Smooth muscle cell (in vitro differentiated cells): ENCODE measurements around the gene FAM24A. TPM values are rescaled to one million over a fixed set of nuclear protein-coding genes. Genes with fewer than 3 reads are reported as not detected.

ENCODE experiments used
- DNase-seq: peaks from one replicate; lab custom pipeline; 2025; ENCODE audit not compliant: unreplicated experiment; lab: John Stamatoyannopoulos, UW
- H2AFZ ChIP-seq: fragments of 200-600 bp; sonication (generic); 2 replicates; pipeline ENCODE4 v1.6.0; 2016; ENCODE audit warnings: antibody characterized with exemption, low read depth, mild to moderate bottlenecking
- H3F3A ChIP-seq: fragments of 200-600 bp; sonication (generic); 2 replicates; pipeline ENCODE4 v1.6.0; 2017; ENCODE audit warnings: antibody characterized with exemption, low read depth
- H3K27ac ChIP-seq: fragments of 200-600 bp; sonication (generic); 2 replicates; pipeline ENCODE4 v1.5.1; 2016; ENCODE audit warnings: low read depth, mild to moderate bottlenecking
- H3K27me3 ChIP-seq: fragments of 200-600 bp; sonication (generic); 2 replicates; pipeline ENCODE4 v1.6.1; 2016; ENCODE audit warnings: low read depth, mild to moderate bottlenecking
- H3K36me3 ChIP-seq: fragments of 200-600 bp; sonication (generic); 2 replicates; pipeline ENCODE4 v1.5.1; 2016; ENCODE audit warnings: low read depth
- H3K4me1 ChIP-seq: fragments of 200-600 bp; sonication (generic); 2 replicates; pipeline ENCODE4 v1.5.1; 2016; ENCODE audit warnings: low read depth
- H3K4me2 ChIP-seq: fragments of 200-600 bp; sonication (generic); 2 replicates; pipeline ENCODE4 v1.6.0; 2016; ENCODE audit warnings: mild to moderate bottlenecking
- H3K4me3 ChIP-seq: fragments of 200-600 bp; sonication (generic); 2 replicates; pipeline ENCODE4 v1.5.1; 2016; ENCODE audit warnings: mild to moderate bottlenecking
- H3K79me2 ChIP-seq: fragments of 200-600 bp; sonication (generic); 2 replicates; pipeline ENCODE4 v1.6.0; 2016; ENCODE audit warnings: low read depth, mild to moderate bottlenecking
- H3K9ac ChIP-seq: fragments of 200-600 bp; sonication (generic); 2 replicates; pipeline ENCODE4 v1.6.0; 2016; ENCODE audit warnings: low read depth
- H3K9me3 ChIP-seq: fragments of 200-600 bp; sonication (generic); replicated peaks from 2 replicates; pipeline ENCODE4 v1.5.1; 2016; ENCODE audit warnings: low read depth
- H4K20me1 ChIP-seq: fragments of 200-600 bp; sonication (generic); 2 replicates; pipeline ENCODE4 v1.6.0; 2016; ENCODE audit warnings: low read depth
- CTCF ChIP-seq: fragments of 200-600 bp; sonication (generic); IDR thresholded peaks from 2 replicates; pipeline ENCODE4 v1.5.1; 2017; ENCODE audit warnings: borderline replicate concordance, mild to moderate bottlenecking, antibody characterized with exemption; ENCODE audit not compliant: insufficient read depth, poor library complexity, severe bottlenecking
- WGBS: methylation state at CpG from one replicate; pipeline ENCODE4 v1.1.7; 2016; ENCODE audit warnings: low lambda C conversion rate; 5-methylcytosine and 5-hydroxymethylcytosine counted together
- polyA plus RNA-seq: library from polyadenylated mRNA; unstranded; fragments of >200 nt; fragmentation: Nextera tagmentation; extraction: Ambion mirVana; gene quantifications from 2 replicates; pipeline ENCODE4 v1.2.1, GENCODE V29; 2016
- total RNA-seq: library from RNA; depleted of rRNA; stranded (reverse); fragments of >200 nt; gene quantifications from 2 replicates; pipeline ENCODE4 v1.2.3, GENCODE V29; 2014

Gene FAM24A
- total and polyA plus RNA-seq, 2 experiments from 2014 or later: not detected

- no peak for DNase-seq
- peaks cover 9% of the 10 kb centered on the region for H3K36me3 ChIP-seq
- H2AFZ ChIP-seq: no peak overlapping the region
- WGBS: 81% methylated on average over 1 of the region's 1 CpG
- H3K9me3 ChIP-seq: no peaks in the 10 kb centered on the region
- peak overlapping the region; percentile 26 for H3K27ac ChIP-seq
- no peaks in the 10 kb centered on the region for H3K27me3 ChIP-seq
- peaks cover 9% of the 10 kb centered on the region for H4K20me1 ChIP-seq
- no peak overlapping the region for H3K9ac ChIP-seq
- no peak for TF ChIP-seq CTCF
- no peaks in the 10 kb centered on the region for H3K4me1 ChIP-seq
- peaks cover 9% of the 10 kb centered on the region for H3K79me2 ChIP-seq
- H3K4me3 ChIP-seq: no peak overlapping the region
- H3F3A ChIP-seq: no peaks in the 10 kb centered on the region
- peak overlapping the region; percentile 44 for H3K4me2 ChIP-seq
These were observed 29.6 kb downstream of the FAM24A start for GRCh38 chr10:122939856-122940543.

- WGBS: 96% methylated on average over 3 of the region's 3 CpGs
These were observed 38.9 kb downstream of the FAM24A start for GRCh38 chr10:122949296-122949695.

GRCh38 chr10:122953902-122954730 is 43.7 kb downstream of the FAM24A start, which contains the start of gene C10orf88:
TSS of gene C10orf88 (minus strand) at chr10:122954227. CDS start at chr10:122954178, 49 bp downstream.
- H3K27ac ChIP-seq: peak within 1 kb of the TSS; percentile 45
- WGBS: 9% methylated on average over 73 of the region's 77 CpGs
- peak; percentile 85 for DNase-seq
- H3K27me3 ChIP-seq: no peaks in the 10 kb centered on the region
- peak within 1 kb of the TSS; percentile 65 for H3K9ac ChIP-seq
- H3K4me3 ChIP-seq: peak within 1 kb of the TSS; percentile 85
- no peaks in the 10 kb centered on the region for H3F3A ChIP-seq
- H3K9me3 ChIP-seq: no peaks in the 10 kb centered on the region
- no peaks in the 10 kb centered on the region for H4K20me1 ChIP-seq
- peaks cover 16% of the 10 kb centered on the region for H3K79me2 ChIP-seq
- H3K4me1 ChIP-seq: peaks cover 10% of the 10 kb centered on the region
- TF ChIP-seq CTCF: no peak
- peak within 1 kb of the TSS; percentile 89 for H2AFZ ChIP-seq
- peak within 1 kb of the TSS; percentile 94 for H3K4me2 ChIP-seq
- no peaks in the 10 kb centered on the region for H3K36me3 ChIP-seq

More at GRCh38 chr10:122949296-122949695, 38.9 kb downstream of the FAM24A start:
- no peak for DNase-seq
- Histone ChIP-seq H4K20me1 (no peaks in the 10 kb centered on the region), H3K27ac (no peak overlapping the region), H3K9ac (no peak overlapping the region), H3K4me3 (no peak overlapping the region), H3K4me2 (no peak overlapping the region), H2AFZ (no peak overlapping the region), H3K9me3 (no peaks in the 10 kb centered on the region), H3K79me2 (peaks cover 20% of the 10 kb centered on the region), H3F3A (no peaks in the 10 kb centered on the region), H3K36me3 (peaks cover 12% of the 10 kb centered on the region), H3K4me1 (peaks cover 10% of the 10 kb centered on the region), H3K27me3 (no peaks in the 10 kb centered on the region)
- TF ChIP-seq CTCF: no peak
